ENCODE results near the gene COL10A1.
"Not testable (repeated sequence)": the region's sequence is repeated elsewhere in the genome, so short reads cannot be mapped to it uniquely, and the experiment has no call there.

The COL10A1 gene

DNA sequence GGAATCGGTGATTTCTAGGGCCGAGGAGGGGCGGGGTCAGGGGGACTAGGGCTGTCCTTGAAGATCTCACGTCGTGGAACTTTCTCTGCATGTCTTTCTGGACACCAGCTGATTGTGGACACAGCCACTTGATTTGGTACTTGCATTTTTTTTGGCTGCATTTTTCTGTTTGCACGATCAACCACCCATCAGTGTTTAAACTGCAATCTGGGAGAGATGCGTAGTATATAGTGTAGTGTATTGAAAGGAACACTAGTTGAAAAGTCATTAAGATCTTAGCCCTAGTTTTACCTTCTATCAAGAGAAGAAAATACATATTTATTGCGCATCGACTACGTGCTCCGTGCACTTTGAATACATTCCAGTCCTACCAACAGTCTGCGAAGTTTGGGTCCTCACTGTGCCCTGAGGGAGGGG, 24.6 kb downstream of the COL10A1 start:
- Histone ChIP-seq H3K4me1 (ENCODE audit: control insufficient read depth, insufficient read depth, low read length) (peaks cover 15% of the 10 kb centered on the region), H3K9me3 (ENCODE audit: control insufficient read depth in 2 of 2, low read length in 2 of 2) (no peaks in the 10 kb centered on the region), H3K9ac (ENCODE audit: low read length in 2 of 2) (peak overlapping the region; percentile 78 to 83), H3K27ac (ENCODE audit: low read length) (peak overlapping the region; percentile 89), H3K4me3 (ENCODE audit: low read length in 2 of 2) (peak overlapping the region; percentile 72 to 90), H3K36me3 (ENCODE audit: control insufficient read depth in 2 of 2, insufficient read depth in 2 of 2, low read length in 2 of 2) (no peaks in the 10 kb centered on the region), H3K27me3 (ENCODE audit: control insufficient read depth in 1 of 2, insufficient read depth in 2 of 2, low read length in 2 of 2) (no peaks in the 10 kb centered on the region)

GRCh38 chr6:116100419-116101301, 25.3 kb downstream of the COL10A1 start, which contains the start of gene NT5DC1:
Gene NT5DC1, plus strand, starts transcription at chr6:116100853. Its CDS starts 78 bp downstream, at chr6:116100931.
- H3K36me3 ChIP-seq (ENCODE audit: control insufficient read depth in 2 of 2, insufficient read depth in 2 of 2, low read length in 2 of 2): no peaks in the 10 kb centered on the region
- H3K4me3 ChIP-seq (ENCODE audit: low read length in 2 of 2): peak within 1 kb of the TSS; percentile 72 to 90
- H3K4me1 ChIP-seq (ENCODE audit: control insufficient read depth, insufficient read depth, low read length): peaks cover 15% of the 10 kb centered on the region
- peaks cover 0 to 4% of the 10 kb centered on the region in 2 donors for H3K9me3 ChIP-seq (ENCODE audit: control insufficient read depth in 2 of 2, low read length in 2 of 2)
- peak within 1 kb of the TSS; percentile 89 for H3K27ac ChIP-seq (ENCODE audit: low read length)
- H3K27me3 ChIP-seq (ENCODE audit: control insufficient read depth in 1 of 2, insufficient read depth in 2 of 2, low read length in 2 of 2): no peaks in the 10 kb centered on the region
- H3K9ac ChIP-seq (ENCODE audit: low read length in 2 of 2): peak within 1 kb of the TSS; percentile 78 to 83

GRCh38 chr6:116099036-116099435, 26.9 kb downstream of the COL10A1 start:
- peaks cover 0 to 4% of the 10 kb centered on the region in 2 donors for H3K9me3 ChIP-seq (ENCODE audit: control insufficient read depth in 2 of 2, low read length in 2 of 2)
- H3K27ac ChIP-seq (ENCODE audit: low read length): no peak overlapping the region
- peak overlapping the region in 1 of 2 donors; percentile 6 for H3K9ac ChIP-seq (ENCODE audit: low read length in 2 of 2)
- peaks cover 15% of the 10 kb centered on the region for H3K4me1 ChIP-seq (ENCODE audit: control insufficient read depth, insufficient read depth, low read length)
- no peaks in the 10 kb centered on the region for H3K36me3 ChIP-seq (ENCODE audit: control insufficient read depth in 2 of 2, insufficient read depth in 2 of 2, low read length in 2 of 2)
- H3K4me3 ChIP-seq (ENCODE audit: low read length in 2 of 2): no peak overlapping the region
- no peaks in the 10 kb centered on the region for H3K27me3 ChIP-seq (ENCODE audit: control insufficient read depth in 1 of 2, insufficient read depth in 2 of 2, low read length in 2 of 2)

GRCh38 chr6:116096979-116097816, 28.7 kb downstream of the COL10A1 start:
- Histone ChIP-seq H3K27ac (ENCODE audit: low read length) (no peak overlapping the region), H3K27me3 (ENCODE audit: control insufficient read depth in 1 of 2, insufficient read depth in 2 of 2, low read length in 2 of 2) (no peaks in the 10 kb centered on the region), H3K9me3 (ENCODE audit: control insufficient read depth in 2 of 2, low read length in 2 of 2) (peaks cover 0 to 4% of the 10 kb centered on the region in 2 donors), H3K4me3 (ENCODE audit: low read length in 2 of 2) (no peak overlapping the region), H3K9ac (ENCODE audit: low read length in 2 of 2) (no peak overlapping the region), H3K4me1 (ENCODE audit: control insufficient read depth, insufficient read depth, low read length) (peaks cover 5% of the 10 kb centered on the region), H3K36me3 (ENCODE audit: control insufficient read depth in 2 of 2, insufficient read depth in 2 of 2, low read length in 2 of 2) (no peaks in the 10 kb centered on the region)

- H3K27ac ChIP-seq (ENCODE audit: low read length): not testable (repeated sequence)
Measured at GRCh38 chr6:116096048-116096759, 29.7 kb downstream of the COL10A1 start.

DNA sequence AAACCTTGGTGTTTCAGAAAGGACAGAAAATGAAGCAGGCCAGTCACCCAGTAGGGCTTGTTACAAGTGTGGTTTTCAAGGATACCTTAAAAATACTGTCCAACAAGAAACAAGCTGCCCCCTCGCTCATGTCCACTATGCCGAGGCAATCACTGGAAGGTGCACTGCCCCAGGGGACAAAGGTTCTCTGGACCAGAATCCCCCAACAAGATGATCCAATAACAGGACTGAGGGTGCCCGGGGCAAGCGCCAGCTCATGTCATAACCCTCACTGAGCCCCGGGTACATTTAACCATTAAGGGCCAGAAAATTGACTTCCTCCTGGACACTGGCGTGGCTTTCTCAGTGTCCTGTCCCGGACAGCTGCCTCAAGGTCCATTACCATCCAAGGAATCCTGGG, 31.9 kb downstream of the COL10A1 start:
- H3K27ac ChIP-seq (ENCODE audit: low read length): no peak overlapping the region
- H3K9ac ChIP-seq (ENCODE audit: low read length in 2 of 2): no peak overlapping the region
- no peaks in the 10 kb centered on the region for H3K27me3 ChIP-seq (ENCODE audit: control insufficient read depth in 1 of 2, insufficient read depth in 2 of 2, low read length in 2 of 2)
- no peak overlapping the region for H3K4me3 ChIP-seq (ENCODE audit: low read length in 2 of 2)
- no peaks in the 10 kb centered on the region for H3K4me1 ChIP-seq (ENCODE audit: control insufficient read depth, insufficient read depth, low read length)
- no peaks in the 10 kb centered on the region for H3K36me3 ChIP-seq (ENCODE audit: control insufficient read depth in 2 of 2, insufficient read depth in 2 of 2, low read length in 2 of 2)
- peaks cover 0 to 4% of the 10 kb centered on the region in 2 donors for H3K9me3 ChIP-seq (ENCODE audit: control insufficient read depth in 2 of 2, low read length in 2 of 2)

More at GRCh38 chr6:116096048-116096759, 29.7 kb downstream of the COL10A1 start:
- not testable (repeated sequence) for H3K9ac ChIP-seq (ENCODE audit: low read length in 2 of 2); H3K4me1 ChIP-seq (ENCODE audit: control insufficient read depth, insufficient read depth, low read length); H3K27me3 ChIP-seq (ENCODE audit: control insufficient read depth in 1 of 2, insufficient read depth in 2 of 2, low read length in 2 of 2); H3K9me3 ChIP-seq (ENCODE audit: control insufficient read depth in 2 of 2, low read length in 2 of 2); H3K36me3 ChIP-seq (ENCODE audit: control insufficient read depth in 2 of 2, insufficient read depth in 2 of 2, low read length in 2 of 2); H3K4me3 ChIP-seq (ENCODE audit: low read length in 2 of 2)

DNA sequence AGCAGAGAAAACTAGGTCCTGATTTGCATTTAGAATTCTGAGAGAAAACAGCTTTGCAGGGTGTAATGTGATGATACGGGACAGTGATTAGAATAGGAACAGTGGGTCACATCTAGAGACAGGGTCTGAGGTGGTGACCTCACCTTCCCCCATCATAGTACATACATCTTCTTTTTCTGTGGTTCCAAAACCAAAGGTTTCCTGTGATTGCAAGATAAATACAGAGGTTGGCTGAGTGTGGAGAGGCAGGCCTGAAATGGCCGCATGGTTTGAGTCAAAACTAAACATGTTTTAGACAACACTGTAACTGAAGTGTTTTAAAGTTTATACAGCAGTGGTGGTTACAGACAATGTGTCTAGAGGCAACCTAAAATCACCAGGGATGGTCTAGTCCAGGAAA, 35.7 kb downstream of the COL10A1 start:
- Histone ChIP-seq H3K9me3 (ENCODE audit: control insufficient read depth in 2 of 2, low read length in 2 of 2) (no peaks in the 10 kb centered on the region), H3K27me3 (ENCODE audit: control insufficient read depth in 1 of 2, insufficient read depth in 2 of 2, low read length in 2 of 2) (no peaks in the 10 kb centered on the region), H3K4me3 (ENCODE audit: low read length in 2 of 2) (no peak overlapping the region), H3K9ac (ENCODE audit: low read length in 2 of 2) (no peak overlapping the region), H3K36me3 (ENCODE audit: control insufficient read depth in 2 of 2, insufficient read depth in 2 of 2, low read length in 2 of 2) (no peaks in the 10 kb centered on the region), H3K27ac (ENCODE audit: low read length) (no peak overlapping the region), H3K4me1 (ENCODE audit: control insufficient read depth, insufficient read depth, low read length) (no peaks in the 10 kb centered on the region)

GRCh38 chr6:116088946-116089345, 37.0 kb downstream of the COL10A1 start:
- Histone ChIP-seq H3K4me1 (ENCODE audit: control insufficient read depth, insufficient read depth, low read length) (no peaks in the 10 kb centered on the region), H3K4me3 (ENCODE audit: low read length in 2 of 2) (no peak overlapping the region), H3K9me3 (ENCODE audit: control insufficient read depth in 2 of 2, low read length in 2 of 2) (no peaks in the 10 kb centered on the region), H3K9ac (ENCODE audit: low read length in 2 of 2) (no peak overlapping the region), H3K27ac (ENCODE audit: low read length) (no peak overlapping the region), H3K27me3 (ENCODE audit: control insufficient read depth in 1 of 2, insufficient read depth in 2 of 2, low read length in 2 of 2) (no peaks in the 10 kb centered on the region), H3K36me3 (ENCODE audit: control insufficient read depth in 2 of 2, insufficient read depth in 2 of 2, low read length in 2 of 2) (no peaks in the 10 kb centered on the region)

GRCh38 chr6:116087437-116088027, 38.4 kb downstream of the COL10A1 start:
- no peak overlapping the region for H3K9ac ChIP-seq (ENCODE audit: low read length in 2 of 2)
- no peaks in the 10 kb centered on the region for H3K4me1 ChIP-seq (ENCODE audit: control insufficient read depth, insufficient read depth, low read length)
- no peak overlapping the region for H3K4me3 ChIP-seq (ENCODE audit: low read length in 2 of 2)
- no peaks in the 10 kb centered on the region for H3K9me3 ChIP-seq (ENCODE audit: control insufficient read depth in 2 of 2, low read length in 2 of 2)
- no peaks in the 10 kb centered on the region for H3K27me3 ChIP-seq (ENCODE audit: control insufficient read depth in 1 of 2, insufficient read depth in 2 of 2, low read length in 2 of 2)
- no peaks in the 10 kb centered on the region for H3K36me3 ChIP-seq (ENCODE audit: control insufficient read depth in 2 of 2, insufficient read depth in 2 of 2, low read length in 2 of 2)
- H3K27ac ChIP-seq (ENCODE audit: low read length): no peak overlapping the region

- Histone ChIP-seq H3K9ac (ENCODE audit: low read length in 2 of 2) (no peak overlapping the region), H3K36me3 (ENCODE audit: control insufficient read depth in 2 of 2, insufficient read depth in 2 of 2, low read length in 2 of 2) (no peaks in the 10 kb centered on the region), H3K9me3 (ENCODE audit: control insufficient read depth in 2 of 2, low read length in 2 of 2) (no peaks in the 10 kb centered on the region), H3K27me3 (ENCODE audit: control insufficient read depth in 1 of 2, insufficient read depth in 2 of 2, low read length in 2 of 2) (no peaks in the 10 kb centered on the region), H3K4me3 (ENCODE audit: low read length in 2 of 2) (no peak overlapping the region), H3K27ac (ENCODE audit: low read length) (no peak overlapping the region), H3K4me1 (ENCODE audit: control insufficient read depth, insufficient read depth, low read length) (no peaks in the 10 kb centered on the region)
Measured at GRCh38 chr6:116084284-116084683, 41.6 kb downstream of the COL10A1 start.

Measured in stomach smooth muscle (tissue), 2 donors.